ENCODE measurements around the gene DNAJC17.

The DNAJC17 gene

DNA sequence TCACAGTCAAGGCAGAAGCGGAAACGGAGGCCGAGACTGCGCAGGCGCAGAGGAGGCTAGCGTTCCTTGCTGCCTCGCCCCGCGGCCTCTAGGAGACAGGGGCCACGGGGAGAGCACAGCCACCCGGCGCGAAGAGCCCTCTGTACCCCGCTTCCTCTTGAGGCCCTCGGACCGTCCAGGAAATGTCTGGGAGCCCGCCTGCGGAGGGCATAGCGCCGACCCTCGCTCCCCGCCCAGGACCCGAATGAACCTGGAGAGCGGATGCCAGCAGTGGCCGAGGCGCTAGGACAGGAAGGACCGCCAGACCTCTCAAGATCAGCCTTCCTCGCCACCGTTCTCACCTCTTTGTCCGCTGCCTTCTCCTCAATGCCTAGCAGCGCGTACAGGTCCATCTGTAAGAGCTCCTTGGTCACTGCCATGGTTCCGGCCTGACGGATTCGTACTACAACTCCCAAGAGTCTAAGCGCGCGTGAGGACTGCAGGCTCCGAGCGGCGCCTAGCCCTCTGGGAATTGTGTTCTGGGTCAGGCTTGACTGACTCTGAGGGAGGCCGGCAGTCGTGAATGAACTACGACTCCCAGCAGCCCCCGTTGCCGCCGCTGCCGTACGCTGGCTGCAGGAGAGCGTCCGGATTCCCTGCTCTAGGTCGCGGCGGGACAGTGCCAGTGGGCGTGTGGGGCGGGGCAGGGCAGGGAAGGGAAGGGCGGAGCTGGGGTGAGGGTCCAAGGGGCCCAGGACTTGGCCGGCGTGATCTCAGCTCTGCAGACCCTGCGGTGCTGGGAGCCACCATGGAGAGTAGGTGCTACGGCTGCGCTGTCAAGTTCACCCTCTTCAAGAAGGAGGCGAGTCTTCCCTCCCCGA is at the start of gene DNAJC17, which contains the start of gene ZFYVE19:
DNAJC17 (minus strand) TSS at position 446 of the 860 bp plus-strand sequence; CDS start at position 419, 27 bp downstream.
ZFYVE19 (plus strand) TSS at position 62 of the 860 bp plus-strand sequence; CDS start at position 563, 501 bp downstream.
- peak; percentile 94 for DNase-seq

- no peak for DNase-seq
These were observed 49.5 kb upstream of the DNAJC17 start for GRCh38 chr15:40856746-40857145.

DNA sequence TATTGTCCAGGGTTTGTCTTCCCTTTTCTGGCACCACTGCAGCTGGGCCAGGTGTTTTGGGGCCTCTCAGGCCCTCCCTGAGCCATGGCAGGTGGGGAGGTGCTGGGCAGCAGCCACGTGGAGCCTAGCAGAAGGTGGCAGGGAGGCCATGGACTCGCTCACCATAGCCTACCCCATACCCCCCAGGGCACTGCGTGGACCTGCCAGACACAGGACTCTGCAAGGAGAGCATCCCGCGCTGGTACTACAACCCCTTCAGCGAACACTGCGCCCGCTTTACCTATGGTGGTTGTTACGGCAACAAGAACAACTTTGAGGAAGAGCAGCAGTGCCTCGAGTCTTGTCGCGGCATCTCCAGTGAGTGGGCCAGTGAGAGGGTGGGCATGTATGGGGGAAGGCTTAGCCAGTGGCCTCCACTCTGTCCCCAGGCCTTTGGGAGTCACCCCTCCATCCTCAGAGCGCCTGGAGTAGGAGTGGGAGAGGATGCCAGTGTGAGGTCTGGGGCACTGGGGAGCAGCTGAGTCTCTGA is 48.5 kb upstream of the DNAJC17 start:
- DNase-seq = no peak

- no peak for DNase-seq
These were observed 46.9 kb upstream of the DNAJC17 start for GRCh38 chr15:40854161-40854560.

GRCh38 chr15:40853241-40853890 is 46.1 kb upstream of the DNAJC17 start:
- no peak for DNase-seq

- no peak for DNase-seq
These were observed 45.3 kb upstream of the DNAJC17 start for GRCh38 chr15:40852529-40852928.

DNA sequence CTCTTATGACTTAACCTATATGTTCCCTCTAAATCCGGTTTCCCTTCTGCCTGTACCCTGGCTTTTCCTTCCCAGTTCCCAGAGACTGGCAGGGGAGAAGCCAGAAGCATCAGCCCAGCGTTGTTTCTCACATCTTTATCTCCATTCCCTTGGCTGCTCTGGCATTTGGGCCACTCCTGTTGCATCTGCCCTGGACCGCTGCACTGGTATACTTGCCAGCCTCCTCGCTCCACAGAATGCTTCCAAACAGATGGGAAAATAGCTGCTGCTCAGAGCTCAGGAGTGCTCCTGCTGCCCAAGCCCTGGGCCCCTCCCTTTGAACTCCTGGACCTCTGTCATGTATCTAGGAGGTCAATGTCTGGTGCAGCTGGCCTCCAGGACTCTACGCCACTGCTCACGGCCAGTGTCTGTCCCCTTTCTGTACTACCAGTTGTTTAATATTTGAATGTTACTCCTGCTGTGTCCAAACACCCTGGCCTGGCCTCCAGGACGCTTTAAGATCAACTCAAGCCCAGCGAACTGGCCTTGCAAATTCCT is 43.4 kb upstream of the DNAJC17 start:
- no peak for DNase-seq

DNA sequence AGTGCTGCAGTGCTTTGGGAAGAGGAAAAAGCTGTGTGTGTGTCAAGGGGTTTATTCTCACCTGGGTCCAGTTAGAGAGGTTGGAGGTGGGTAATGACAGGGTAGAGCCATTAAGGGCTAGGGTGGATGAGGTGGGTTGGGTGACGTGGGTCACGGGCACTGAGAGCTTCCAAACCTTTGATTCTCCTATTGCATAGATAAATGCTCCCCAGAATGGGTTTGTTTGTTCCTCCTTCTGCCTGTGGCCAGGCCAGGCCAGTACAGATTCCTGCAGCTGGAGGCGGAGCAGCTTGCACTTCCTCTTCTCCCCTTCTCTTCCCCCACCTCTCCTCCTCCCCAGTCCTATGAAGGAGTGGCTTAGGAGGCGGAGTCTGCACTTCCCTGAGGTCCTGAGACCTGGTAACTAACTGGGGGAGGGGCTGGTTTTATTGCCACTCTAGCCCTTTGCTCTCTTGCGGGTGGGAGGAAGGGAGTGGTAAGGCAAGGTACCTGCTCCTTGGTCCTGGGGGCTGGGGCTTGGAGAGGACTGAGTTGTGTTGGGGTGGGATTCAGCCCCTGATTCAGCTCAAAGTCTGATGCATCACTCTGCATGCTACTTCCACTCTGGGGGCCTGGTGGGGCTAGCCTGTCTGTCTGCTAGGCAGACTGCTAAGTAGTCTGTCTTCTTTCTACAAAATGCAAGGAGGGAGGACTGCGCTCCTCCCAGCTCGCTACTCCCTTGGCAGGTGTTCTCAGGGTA is 40.1 kb upstream of the DNAJC17 start:
- DNase-seq = peak; percentile 62

DNA sequence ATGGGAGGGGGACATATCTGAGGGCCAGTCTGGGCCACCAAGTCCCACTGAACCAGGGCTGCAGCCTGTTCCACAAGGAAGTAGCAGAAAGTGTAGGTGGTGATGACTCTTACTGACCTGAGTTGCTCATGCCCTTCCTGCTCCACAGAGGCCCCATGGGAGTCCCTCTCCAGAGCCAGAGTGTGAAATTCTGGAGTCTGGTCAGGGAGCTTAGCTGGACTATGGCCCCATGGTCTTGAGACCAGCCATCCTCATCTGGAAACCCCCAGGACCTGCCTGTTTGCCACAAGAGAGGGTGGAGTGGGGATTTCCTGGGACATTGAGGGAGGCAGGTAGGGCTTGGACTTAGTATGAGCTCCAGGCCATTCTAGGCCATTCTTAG is 39.6 kb upstream of the DNAJC17 start:
- no peak for DNase-seq

DNA sequence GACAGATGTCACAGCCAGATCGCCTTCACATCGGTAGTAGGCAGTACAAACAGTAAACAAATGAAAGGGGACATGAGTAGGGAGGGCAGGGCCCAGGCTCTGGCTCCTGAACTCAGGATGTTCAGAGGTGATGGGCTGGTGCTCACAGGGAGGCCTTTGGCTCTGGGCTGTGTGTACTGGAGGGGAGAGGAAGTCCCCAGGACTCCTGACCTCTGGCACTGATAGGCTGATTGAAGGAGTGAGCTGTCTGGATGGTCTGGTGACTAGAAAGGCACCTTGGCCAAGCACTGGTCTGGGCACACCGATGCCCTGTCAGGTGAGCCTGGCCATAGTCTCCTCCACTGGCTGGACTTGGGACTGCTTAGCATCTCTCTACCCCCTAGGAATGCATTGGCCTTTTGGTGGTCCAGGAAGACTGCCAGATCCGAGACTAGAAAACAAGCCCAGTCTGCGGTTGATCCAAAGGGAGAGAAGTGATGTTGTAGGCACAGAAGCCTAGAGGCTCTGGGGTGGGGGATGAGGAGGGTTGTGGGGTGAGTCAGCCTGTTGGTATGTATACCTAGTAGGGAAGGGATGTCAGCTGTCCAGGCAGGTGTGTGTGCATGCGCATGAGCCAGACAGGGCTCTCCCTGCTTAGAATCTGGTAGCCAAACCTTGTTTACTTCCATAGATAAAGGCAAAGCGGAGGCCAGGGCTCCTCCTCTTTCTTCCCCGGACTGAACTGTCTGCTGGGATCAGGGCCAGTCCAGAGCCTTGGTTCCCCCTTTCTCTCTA is 38.4 kb upstream of the DNAJC17 start:
- no peak for DNase-seq

DNA sequence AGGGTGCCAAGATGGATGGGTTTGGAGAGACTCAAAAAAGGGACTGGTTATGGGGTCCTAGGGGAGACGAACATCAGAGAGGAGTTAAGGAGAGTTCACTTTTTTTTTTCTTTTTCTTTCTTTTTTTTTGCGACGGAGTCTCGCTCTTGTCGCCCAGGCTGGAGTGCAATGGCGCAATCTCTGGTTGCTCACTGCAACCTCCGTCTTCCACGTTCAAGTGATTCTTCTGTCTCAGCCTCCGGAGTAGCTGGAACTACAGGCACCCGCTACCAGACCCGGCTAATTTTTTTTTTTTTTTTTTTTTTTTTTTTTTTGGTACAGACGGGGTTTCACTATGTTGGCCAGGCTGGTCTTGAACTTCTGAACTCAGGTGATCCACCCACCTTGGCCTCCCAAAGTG is 37.8 kb upstream of the DNAJC17 start:
- DNase-seq = no peak

DNA sequence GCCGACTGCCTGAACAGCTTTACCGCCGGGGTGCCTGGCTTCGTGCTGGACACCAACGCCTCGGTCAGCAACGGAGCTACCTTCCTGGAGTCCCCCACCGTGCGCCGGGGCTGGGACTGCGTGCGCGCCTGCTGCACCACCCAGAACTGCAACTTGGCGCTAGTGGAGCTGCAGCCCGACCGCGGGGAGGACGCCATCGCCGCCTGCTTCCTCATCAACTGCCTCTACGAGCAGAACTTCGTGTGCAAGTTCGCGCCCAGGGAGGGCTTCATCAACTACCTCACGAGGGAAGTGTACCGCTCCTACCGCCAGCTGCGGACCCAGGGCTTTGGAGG is 37.4 kb upstream of the DNAJC17 start:
- DNase-seq = peak; percentile 19

- no peak for DNase-seq
These were observed 36.8 kb upstream of the DNAJC17 start, which contains the start of gene SPINT1 for GRCh38 chr15:40843885-40844695. SPINT1 (plus strand) TSS chr15:40844048; CDS start chr15:40844555, 507 bp downstream.

DNA sequence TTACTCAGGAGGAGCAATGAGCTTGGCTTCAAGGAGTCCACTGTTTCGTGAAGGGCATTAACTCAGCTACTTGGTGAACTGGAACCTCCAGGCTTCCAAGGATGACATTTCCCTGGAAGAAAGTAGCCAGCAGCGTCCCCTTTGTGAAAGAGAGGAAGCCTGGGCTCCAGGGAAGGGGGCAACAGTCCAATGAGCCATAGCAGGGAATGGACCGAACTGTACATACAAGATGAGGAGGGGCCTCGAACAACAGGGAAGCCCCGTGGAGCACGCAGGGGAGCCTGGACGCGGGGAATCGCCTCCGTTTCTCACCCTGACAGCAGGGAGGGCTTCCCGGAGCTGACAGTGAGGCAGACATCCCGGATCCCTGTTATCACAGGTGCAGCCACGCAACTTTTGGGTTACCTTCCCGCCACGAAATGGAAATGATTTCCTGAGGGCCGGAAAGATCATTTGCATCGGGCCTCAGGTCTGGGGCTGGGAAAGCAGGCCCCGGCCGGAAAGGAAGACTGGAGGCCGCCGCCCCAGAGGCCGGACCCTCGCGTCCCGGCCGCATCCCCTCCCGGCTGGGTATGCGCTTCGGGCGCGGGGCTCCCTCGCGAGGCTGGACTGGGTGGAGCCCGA is 36.1 kb upstream of the DNAJC17 start:
- DNase-seq = no peak

DNA sequence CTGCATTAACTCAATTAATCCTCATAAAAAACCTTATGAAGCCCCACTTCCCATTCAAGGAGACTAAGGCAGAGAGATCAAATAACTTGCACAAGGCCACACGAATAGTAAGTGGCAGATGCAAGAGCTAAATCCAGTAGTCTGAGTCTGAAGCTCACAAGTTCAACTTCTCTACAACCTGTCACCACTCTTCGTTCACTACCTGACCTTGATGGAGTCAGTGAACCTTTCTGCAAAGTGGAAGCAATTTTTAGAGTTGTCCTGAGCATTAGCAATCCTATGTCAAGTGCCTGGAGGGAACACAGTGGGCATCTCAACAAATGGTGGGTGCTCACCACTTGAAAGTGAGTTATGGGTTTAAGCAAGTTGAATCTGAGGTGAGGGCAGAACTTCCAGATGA is 34.5 kb upstream of the DNAJC17 start:
- DNase-seq = no peak

- no peak for DNase-seq
These were observed 31.5 kb upstream of the DNAJC17 start for GRCh38 chr15:40838756-40839155.

DNA sequence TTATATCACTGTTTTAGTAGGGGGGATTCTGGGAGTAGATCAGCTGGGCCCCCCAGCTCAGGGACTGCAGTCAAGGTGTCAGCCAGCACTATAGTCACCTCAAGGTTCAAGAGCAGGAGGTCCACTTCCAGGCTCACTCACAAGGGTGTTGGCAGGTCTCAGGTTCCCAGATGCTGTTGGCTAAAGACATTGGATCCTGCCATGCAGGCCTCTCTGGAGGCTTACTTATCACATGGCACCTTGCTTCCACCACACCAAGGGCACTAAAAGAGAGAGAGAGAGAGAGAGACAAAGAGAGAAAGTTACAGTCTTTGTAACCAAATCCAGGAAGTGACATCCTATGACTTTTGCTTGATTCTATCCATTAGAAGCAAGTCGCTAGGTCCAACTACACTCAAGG is 28.7 kb upstream of the DNAJC17 start:
- no peak for DNase-seq

DNA sequence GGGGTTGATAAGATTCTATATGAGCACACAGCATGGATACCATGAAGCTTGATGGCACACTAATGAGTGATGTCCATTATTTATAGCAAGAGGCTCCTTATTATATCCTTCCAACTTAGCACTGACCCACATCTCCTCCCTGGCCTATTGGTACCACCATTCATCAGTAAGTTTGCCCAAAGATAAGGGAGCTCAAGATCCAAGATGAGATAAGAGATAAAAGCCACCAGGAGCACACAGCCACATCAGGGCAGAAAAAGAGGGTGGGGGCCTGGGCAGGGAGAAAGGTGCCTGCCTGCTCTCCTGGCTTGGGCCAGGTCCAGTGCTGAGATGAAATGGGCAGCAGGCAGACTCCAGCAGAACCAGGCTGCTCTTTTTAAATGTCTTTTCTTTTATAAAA is 25.6 kb upstream of the DNAJC17 start:
- no peak for DNase-seq

DNA sequence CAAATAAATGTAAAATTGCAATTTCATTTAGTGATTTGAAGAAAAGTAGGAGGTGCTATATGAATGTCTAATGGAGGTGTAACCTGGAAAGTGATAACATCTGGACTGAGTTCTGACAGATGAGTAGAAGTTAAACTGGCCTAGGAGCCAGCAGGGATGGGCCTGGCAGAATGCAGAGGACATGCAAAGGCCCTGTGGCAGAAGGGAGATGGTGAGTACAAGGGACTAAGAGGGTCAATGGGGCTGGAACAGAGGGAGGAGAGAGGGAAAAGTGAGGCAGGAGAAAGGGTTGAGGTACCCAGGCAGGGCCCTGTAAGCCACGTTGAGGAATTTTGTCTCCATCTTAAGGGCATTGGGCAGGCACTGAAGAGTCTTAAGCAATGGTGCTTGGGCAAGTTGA is 24.6 kb upstream of the DNAJC17 start:
- DNase-seq = no peak

DNA sequence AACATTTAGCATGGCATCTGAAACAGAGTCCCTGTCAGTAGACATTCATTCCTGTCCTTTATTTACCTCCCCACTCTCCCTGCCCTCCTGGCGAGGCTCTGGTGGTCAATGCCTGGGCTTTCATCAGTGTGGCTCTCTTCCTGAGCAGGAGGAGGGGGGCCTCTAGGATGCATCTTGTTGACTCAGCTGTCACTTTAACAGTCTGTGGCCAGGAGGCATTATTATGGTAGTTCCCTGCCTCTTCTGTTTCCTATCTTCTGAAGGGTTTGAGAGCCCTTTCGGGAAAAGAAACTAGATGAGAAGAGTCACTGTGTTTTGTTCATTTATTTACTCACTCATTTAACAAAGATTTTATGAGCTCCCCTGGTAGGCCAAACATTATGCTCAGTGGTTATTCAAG is 23.6 kb upstream of the DNAJC17 start:
- DNase-seq = no peak

DNA sequence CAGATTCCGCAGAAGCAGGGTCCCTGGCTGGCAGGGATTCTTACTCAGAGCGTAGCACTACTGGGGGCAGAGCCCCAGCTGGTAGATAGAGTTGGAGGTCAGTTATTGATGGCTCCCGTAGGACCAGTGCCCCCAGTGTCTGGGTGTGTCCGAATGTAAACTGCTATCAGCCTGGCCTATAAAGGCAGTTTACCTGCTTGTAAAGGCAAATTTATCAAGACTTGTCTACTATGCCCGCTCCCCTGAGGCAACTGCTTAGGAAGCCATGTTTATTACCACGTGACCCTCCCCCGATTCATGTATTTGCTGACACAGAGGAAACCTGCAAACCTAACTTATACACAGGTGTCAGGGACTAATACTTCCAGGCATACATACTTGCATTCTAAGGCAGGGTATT is 21.8 kb upstream of the DNAJC17 start:
- no peak for DNase-seq
